Stimulated activated CD4-positive, alpha-beta T cell treated with anti-CD3 and anti-CD28 coated beads, Interleukin-2, amount 100 ng/mL, for 48 hours (primary cell): Measurements from ENCODE around the gene FSTL4.

ENCODE experiments used
- DNase-seq, 2 donors: peaks; one replicate each; pipeline ENCODE4 v3.0.0-alpha.2; 2020

The FSTL4 gene

DNA sequence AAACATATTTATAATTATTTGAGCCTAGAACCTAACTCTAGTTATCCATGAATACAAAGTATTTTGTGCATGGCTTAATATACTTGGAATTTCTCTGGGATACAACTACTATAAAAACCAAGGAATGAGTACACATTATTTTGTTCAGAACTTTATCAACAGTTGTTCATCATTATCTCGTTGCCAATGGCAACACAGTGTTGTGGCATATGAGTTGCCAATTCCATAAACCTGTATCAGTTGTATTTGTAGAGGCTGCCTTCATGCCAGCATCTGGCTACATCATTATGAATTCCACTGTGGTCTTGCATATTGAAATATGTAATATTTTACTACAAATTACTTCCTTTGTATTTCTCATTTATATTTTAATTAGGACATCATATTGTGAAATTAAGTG is 250.4 kb downstream of the FSTL4 start:
- DNase-seq, result no peak

DNA sequence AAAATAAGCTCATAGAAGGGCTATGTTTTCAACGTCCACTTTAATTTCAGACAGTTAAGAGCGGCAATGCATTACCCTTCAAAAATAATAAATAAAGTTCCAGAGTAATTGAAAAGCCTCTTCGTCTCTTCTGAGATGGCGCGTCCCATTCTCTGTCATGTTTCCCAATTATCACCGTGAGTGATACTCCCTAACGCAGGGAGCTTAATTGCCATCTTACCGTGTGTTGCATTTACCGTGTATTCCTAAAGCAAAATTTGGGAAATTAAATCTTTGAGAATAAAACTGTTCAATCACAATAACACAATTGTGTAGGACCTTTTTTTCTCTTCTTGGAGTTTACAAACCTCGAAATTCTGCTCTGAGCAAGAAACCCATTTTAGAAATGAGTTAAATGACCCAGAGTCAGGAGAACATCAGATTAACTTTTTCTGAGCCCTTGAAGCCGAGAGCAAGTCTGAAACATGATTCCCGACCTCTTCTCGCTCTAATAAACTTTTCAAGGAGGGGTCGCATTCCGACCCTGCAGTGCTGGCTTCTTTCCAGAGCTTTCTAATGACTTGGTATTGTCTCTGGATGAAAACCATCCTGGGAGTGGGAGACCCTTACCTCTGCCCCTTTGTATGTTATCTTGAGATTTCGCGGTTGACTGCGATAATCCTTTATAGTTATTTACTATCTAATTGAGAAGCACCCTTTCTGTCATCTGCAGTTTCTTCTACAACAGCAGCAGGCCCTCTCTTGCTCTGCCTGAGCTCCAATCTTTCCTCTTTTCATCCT is 251.5 kb downstream of the FSTL4 start:
- DNase-seq, result no peak

DNA sequence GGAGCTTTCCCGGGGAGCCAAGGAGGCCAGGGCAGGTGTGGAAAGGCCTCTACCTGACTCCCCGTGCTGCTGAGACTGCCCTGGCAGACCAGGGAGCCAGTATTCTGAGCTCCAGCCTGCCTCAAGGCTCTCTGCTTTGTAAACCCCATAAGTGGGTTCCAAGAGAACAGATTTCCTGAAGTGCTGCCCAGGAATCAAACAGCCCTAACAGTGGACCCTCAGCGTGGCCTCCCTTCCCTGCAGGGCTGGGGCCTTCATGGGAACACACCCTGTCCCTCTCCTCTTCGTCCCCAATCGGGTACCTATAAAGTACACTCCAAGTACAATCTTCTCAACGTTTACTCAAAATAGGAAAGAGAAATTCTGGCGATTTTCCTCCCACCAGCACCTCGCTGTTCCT is 252.5 kb downstream of the FSTL4 start:
- DNase-seq, result no peak

DNA sequence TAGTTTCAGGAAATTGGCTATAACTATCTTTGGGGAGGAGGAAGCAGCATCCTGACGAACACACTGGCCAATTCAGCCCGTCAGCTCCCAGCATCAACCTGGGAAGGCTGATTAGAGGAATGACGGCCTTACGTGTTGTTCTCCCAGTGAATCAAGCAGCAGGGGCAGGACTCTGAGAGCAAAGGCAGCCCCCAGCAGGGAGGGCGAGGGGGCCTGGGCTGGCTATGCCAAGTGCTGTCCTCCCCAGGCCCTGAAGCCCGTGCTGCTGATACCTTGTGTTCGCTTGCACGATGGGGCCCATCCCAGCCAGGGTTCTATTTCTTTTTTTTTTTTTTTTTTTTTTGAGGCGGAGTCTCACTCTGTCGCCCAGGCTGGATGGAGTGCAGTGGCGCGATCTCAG is 254.1 kb downstream of the FSTL4 start:
- DNase-seq, result no peak

DNA sequence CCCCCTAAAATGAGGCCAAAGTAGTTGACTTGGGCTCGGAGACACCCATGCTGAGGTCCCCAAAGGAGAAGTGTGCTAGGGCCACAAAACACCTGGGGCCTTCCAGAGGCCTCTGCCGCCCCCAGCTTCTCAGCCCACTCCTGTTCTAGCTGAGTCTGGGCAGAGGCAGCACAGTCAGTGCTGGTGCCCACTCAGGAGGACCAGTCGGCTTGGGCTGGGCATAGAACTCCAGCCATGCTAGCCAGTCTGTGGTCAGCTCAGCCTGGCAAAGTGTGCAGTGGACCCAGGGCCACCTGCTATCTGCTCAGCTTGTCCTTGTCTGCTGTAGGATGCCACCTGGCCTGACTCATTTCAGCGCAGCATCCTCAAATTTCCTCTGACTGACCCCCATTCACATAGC is 254.6 kb downstream of the FSTL4 start:
- no peak for DNase-seq

DNA sequence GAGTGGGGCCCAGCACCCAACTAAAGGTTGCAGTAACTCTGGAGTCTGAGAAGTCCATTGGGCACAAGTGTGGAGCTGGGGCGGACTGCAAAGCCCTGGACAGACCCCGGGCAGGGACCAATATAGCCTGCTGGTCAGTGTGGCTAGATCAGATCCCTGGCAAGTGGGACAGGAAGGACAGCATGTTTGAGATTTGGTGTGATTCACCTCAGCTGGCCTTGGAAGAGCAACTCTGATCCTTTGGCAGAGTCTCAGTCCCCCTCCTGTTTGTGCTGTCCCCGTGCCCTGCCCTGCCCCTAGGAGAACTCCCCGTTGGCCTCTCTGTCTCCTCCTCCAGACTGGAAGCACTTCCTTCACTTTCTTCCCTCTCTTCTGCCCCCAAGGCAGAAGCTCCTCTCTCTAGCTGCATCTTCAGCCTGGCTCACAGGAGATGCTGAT is 255.3 kb downstream of the FSTL4 start:
- DNase-seq, result no peak

DNA sequence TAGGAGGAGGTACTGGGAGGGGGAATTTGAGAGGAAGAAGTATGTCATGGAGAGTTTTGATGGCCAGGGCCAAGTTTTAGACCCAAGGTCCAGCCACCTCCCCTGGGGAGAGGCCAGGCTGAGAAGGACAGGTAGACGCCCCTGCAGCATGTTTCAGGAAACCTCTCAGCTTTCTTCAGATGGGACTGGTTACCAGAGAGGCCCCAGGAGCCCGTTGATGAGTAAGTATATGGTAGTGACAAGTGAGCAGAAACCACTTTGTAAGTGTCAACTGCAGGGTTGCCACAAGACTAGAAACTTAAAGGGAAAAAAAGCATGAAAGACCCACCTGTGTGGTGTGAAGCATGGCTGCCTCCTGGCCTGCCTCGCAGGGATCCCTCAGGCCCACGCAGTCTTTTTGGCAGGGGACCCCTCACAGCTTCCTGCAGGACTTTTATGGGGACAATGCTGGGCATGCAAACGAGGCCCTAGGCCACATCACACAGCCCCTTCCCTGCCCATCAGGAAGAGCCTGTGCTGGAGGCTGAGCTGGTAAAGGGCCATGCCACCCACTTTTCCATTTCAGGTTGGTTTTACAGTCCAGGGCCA is 255.9 kb downstream of the FSTL4 start:
- no peak for DNase-seq

DNA sequence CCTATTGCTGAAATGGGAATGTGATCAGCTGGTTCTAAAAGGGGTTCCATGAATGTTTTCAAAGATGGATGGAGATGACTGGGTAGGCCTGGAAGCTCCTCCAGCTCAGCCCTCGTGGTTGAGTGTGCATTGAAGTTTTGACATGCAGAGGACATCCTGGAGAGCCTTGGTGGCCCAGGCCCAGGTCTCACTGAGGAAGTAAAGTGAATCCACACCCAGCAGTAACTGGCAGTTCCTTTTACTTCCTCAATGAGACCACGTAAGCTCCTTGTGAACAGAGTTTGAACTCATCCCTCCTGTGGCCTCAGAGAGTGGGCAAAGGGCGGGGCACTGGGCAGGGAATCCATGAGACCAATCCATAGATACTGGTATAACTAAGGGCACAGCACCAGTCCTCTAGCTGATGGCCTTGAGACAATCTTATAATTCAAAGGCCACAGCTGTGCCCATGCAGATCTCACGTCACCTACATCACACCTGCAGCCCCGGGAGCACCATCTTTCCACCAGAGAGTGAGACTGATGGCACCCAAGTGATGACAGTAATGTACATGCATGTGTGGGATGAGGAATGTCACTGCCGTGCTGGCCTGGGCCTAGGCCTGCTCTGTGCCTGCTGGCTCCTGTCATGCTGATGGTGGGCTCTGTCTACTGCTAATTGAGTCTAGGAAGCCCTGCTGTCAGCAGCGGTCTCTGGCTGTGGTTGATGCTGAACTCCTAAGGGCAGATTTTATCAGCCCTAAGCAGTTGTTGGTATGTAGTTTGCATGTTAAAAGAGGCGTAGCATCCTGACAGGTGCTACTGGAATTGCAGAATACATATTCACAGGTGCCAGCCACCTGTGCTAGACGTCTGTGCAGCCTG is 257.8 kb downstream of the FSTL4 start:
- no peak for DNase-seq

DNA sequence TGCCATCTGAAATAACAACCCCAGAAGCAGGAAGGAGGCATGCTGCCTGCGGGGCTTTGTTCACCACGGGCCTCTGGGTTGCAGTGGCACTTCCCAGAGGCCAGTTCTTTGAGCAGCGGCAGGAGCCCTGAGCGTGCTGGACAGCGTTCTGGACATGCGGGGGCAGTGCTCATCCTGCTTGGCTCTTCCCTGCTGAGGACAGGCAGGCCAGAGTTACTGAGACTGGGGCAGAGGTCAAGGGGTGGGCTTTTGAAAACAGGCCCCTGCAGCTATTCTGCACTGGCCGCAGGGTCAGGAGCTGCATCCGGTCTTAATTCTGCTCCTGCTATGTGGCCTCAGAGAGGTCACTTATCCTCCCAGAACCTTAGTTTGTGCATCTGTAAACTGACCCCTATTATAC is 258.6 kb downstream of the FSTL4 start:
- DNase-seq, result no peak

DNA sequence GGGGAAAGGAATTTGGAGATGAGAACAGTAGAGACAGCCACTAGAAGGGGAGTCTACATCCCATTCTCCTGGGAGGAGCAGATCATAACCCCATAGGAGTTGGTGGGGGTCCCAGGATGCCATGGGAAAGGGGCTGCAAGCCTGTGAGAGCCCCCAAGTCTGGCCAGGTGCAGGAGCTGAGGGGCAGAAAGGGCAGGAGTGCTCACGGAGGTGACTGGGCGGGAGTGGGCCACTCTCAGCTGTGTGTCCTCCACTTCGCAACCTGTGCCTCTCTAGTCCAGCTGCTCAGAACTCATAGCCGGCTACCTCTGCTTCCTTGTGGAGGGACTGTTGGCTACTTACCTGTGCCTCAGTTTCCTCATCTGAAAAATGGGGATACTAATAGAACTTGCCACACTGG is 263.9 kb downstream of the FSTL4 start:
- no peak for DNase-seq

DNA sequence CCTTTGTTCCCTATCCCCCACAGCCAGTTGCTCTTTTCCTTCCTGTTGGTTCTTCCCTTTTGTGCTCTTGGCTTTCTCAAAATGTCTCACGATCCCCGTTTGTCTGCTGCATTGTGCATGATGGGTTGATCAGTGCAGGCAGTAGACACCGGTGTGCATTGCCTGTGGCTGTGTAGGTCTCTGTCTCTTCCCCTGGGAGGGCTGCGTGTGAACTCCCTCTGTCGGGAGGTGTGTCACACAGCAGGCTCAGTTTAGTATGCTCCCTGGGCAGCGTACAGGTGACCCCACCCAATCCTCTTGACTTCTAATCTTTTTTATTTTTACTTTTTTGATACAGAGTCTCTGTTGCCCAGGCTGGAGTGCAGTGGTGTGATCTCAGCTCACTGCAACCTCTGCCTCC is 265.3 kb downstream of the FSTL4 start:
- DNase-seq, result no peak

DNA sequence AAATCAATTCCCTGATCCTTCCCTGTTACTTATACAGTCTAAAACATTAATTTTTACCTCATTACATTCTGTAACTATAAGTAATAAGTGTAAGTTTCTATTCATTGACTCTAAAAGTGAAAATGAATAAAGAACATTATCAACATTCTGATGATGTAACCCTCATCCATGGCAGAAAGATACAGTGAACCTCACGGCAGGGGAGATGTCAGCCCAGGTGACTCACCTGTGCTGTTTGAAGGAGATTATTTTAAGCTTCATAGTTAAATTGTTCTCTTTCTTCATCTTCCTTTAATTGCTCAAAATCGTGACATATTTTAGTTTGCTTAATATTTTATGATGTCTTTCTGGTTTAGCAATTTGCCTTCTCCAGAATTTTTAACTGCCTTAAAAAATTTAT is 268.1 kb downstream of the FSTL4 start:
- DNase-seq, result no peak

DNA sequence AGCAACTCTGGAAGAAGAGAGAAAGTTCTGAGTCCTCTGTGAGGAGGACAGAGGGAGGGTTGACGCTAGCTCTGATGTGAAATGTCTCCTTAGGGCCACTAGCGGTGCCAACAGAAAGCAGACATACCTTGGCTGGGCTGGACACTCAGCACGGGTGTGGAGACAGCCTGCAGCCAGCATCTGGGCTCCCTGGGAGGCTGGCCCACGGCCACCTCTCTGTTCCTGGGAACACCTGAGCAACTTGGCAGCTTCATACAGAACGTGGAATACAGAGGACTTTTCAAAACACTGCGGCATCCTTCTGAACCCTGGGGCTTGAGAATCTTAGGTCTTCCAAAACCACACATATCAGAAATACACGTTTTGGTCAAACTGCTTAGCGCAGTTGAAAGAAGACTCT is 269.1 kb downstream of the FSTL4 start:
- DNase-seq, result no peak

DNA sequence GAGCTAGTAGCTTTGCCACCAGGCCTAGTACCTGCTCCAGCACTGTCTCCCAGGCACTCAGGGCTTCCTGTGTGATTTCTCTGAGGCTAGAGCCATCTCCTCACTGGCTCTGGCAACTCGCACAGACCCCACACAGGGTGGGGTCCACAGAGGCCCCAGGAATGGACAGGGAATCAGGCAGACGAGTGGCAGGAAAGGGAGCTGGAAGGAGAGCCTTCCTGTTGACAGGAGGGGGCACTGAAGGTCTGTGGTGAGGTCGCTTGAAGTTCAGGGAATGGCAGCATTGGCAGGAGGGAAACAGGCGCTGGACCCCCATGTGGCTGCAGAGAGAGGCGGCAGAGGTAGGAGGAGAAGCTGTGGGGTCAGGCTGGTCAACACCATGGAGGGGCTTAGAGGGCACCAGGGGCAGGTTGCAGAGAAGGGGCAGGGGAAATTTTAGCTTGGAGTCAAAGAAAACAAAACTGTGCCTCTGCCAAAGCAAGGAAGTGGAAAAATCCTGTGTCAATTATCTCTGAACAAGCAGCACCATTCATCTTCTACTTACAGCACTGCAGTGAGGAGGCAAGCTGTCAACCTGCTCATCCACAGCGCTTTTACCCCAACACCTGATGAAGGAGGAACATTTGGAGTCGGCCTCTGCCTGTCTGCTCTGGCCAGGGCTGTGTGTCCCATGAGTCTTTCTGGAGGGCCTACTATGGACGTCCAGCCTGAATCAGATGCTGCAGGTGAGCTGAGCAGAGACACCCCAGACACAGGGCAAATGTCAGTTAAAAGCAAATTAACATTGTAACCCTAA is 270.2 kb downstream of the FSTL4 start:
- no peak for DNase-seq

DNA sequence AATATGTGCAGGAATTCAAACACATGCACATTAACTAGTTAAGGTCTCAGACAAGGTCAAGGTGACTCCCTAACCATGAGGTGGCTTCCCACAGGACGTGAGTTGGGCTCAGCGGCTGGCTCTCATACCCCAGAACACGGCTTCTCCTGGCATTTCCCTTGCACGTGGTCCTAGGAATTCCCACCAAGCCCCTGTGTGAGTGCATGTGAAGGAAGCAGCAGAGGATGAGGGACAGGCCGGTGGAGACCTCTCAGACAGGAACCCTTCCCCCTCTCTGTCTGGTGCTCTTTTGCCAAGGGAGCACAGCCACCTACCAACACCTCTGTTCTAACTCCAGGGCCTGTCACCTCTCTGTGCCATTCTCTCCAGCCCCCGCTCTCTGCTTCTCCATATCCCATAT is 271.0 kb downstream of the FSTL4 start:
- no peak for DNase-seq

DNA sequence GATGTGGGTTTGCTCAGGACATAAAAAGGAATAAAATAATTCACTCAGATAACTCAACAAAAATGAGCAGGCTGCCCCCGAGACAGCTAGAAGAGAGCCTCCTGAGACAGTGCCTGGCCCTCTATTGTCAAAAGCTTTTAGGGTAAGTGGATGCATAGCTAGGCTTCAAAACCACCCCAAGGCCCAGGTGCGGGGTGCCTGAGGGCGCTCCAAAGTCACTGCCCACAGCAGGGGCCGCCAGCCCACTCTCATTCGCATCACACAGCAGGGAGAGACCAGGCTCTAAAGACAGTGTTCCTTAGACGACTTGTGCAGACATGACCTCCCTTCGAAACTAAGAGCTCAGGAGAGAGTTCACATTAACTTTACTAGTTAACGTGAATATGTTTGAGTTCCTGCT is 271.5 kb downstream of the FSTL4 start:
- no peak for DNase-seq

DNA sequence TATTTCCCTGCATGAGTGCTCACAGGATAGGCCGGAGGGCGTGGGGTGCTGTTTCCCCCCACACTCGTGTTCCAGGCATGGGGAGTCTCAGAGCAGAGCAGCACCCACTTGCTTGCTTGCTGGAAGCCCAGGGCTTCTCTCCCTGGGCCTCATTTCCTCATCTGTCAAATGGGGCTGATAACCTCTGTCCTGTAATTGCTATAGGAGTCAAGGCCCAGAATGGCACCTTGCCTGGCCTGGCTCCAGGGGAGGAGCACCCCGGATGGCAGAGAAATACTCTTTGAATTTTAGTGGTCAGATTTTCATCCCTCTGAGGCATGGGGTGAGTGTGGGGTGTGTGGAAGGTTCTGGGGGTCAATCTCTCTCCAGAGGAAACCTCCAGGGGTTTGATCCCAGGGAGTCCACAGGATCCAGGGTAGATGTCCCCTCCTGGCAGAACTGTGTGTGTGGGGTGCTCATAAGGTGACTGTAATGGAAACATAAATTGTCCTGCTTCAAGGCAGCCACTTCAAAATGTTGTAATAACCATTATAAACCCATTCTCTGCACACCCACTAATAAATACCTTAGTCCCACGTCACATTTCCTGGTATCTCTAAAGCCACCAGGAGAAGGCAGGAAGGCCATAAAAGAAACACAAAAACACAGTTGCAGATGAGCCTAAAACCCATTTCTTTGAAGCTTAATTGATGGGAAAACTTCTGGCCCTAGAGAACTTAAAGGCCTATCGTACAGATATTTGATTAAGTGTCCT is 272.2 kb downstream of the FSTL4 start:
- no peak for DNase-seq

DNA sequence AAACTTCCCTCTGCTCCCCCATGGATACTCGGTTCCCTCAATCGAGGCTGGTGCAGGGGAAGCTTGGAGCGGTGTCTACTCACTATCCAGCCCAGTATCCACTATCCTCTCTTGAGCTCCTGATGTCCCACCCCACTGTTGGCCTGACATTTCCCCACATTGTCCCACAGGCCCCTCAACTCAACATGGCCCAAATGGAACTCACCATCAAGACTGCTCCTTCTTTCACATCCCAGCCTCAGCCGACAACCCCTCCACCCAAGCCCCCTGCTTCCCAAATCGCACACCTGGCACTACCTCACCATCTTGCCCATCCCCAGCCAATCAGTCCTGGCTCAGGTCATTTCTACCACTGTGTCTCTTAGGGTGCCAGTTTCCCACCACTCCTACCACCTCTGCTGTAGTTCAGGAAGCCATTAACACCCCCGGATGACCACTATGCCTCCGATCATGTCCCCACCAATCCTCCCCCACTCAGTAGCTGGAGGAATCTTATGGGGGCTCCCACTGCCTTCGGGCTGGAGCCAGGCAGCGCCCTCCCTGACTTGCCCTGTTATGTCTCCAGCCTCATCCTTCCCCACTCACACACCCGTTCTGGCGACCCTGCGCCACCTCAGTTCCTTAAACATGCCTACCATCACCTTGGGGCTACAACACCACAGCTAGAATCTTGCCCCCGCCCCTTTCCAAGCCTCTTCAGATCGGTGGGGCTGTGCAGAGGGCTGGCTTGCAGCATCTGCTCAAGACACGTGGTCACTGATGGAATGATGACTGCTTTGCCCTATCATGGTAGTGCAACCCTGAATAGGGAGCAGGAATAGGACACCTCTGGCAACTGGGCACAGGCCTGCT is 273.6 kb downstream of the FSTL4 start:
- no peak for DNase-seq

DNA sequence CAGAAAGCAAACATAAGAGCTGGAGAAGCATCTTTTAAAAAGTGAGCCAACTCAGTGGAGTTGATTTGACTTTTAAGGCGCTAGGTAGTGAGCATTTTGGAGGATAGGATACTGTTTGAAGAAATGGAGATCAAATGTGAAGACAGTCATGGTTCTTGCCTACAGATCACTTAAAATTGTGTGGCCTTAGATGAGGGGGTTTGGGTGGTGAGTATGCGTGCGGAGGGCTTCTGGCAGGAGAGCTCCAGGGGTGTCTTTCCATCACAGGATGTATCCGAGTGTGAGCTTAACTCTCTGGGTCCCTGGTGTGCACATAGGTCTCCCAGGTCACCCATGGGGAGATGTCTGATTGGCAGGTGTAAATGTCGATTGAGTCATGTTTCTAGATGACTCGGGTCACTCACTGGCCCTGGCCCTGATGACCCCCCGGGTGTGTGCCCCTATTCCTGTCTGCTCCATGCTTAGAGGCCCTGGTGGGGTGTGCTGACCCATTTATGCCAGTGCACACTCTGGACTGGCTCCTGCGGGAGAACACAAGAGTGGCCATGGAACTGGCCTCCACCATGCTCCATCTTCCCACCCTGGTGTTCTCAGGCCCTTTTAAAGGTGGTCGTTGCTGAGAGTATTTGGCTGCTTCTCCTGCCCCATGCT is 274.4 kb downstream of the FSTL4 start:
- no peak for DNase-seq

DNA sequence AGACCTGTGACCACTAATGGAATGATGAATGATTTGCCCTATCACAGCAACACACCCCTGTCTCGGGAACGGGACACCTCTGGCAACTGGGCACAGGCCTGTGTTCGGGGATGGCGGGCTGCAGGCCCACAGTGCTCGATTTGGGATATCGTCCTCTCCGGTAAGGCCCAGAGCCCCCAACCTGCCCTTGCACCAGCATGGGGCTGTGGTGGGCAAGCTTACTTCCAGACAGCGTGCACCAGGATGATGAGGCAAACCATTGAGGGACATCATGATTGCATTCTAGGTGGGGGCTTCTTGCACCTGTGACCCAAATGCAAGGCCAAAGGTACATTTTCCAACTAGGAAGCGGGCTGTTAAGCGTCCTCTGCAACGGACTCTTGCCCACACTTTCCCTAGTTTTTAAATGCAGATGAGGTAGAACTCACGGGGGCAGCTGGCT is 275.4 kb downstream of the FSTL4 start:
- DNase-seq, result no peak
